Measurements from ENCODE around the gene TNRC6B.

TNRC6B gene

DNA sequence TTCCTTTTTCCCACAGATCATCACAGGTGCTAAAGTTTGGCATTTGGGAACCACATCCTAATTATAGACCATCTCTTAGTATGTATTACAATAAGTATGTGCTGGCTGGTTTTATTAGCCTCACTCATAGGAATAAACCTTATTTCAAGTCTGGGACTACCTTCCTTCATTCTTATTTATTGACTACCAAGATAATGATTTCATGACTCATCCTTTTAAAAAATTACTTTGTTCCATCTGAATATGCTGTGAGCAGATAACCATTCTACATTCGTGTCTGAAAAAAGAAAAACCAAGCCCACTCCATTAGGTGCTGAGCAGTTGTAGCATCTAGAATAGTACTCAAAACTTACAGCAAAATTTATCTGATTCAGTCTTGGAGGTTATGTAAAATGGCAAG, 12.3 kb downstream of the TNRC6B start:
- Histone ChIP-seq H3K9me3 (ENCODE audit: control insufficient read depth, low read length) (no peaks in the 10 kb centered on the region), H3K4ac (ENCODE audit: low read depth in 1 of 2, low read length in 2 of 2) (no peak overlapping the region), H3K18ac (ENCODE audit: low read depth in 1 of 2, low read length in 2 of 2) (no peak overlapping the region), H4K91ac (ENCODE audit: low read length) (no peak overlapping the region), H3K23ac (ENCODE audit: low read length in 2 of 2) (no peak overlapping the region), H3K79me1 (replicated peaks; ENCODE audit: low read length, poor library complexity, severe bottlenecking) (peaks cover 24% of the 10 kb centered on the region), H2BK12ac (ENCODE audit: low read length in 2 of 2) (no peak overlapping the region), H3K4me3 (ENCODE audit: insufficient read depth in 1 of 2, low read depth in 1 of 2, low read length in 2 of 2) (no peak overlapping the region), H2AK5ac (ENCODE audit: low read length, severe bottlenecking) (no peak overlapping the region), H3K4me1 (ENCODE audit: control insufficient read depth, insufficient read depth, low read depth, low read length) (peaks cover 5% of the 10 kb centered on the region), H3K27me3 (ENCODE audit: control insufficient read depth in 1 of 2, insufficient read depth in 1 of 2, low read length in 2 of 2) (no peaks in the 10 kb centered on the region), H3K36me3 (ENCODE audit: control insufficient read depth in 1 of 2, insufficient read depth in 2 of 2, low read depth in 1 of 2, low read length in 2 of 2) (no peaks in the 10 kb centered on the region), H3K27ac (ENCODE audit: low read length, poor library complexity, severe bottlenecking) (no peak overlapping the region), H3K4me2 (ENCODE audit: low read length, poor library complexity, severe bottlenecking) (no peak overlapping the region), H2AFZ (ENCODE audit: low read depth, low read length) (no peak overlapping the region), H3K14ac (ENCODE audit: low read length in 2 of 2) (no peak overlapping the region), H4K8ac (ENCODE audit: low read length) (no peak overlapping the region), H2BK120ac (ENCODE audit: low read depth, low read length) (no peak overlapping the region), H3K9ac (ENCODE audit: low read length) (no peak overlapping the region), H2BK5ac (ENCODE audit: low read depth, low read length, poor library complexity, severe bottlenecking) (no peak overlapping the region), H2BK15ac (ENCODE audit: low read depth, poor library complexity, severe bottlenecking) (no peak overlapping the region)
- no peak for DNase-seq
- 86% methylated on average over 1 of the region's 1 CpG for WGBS

DNA sequence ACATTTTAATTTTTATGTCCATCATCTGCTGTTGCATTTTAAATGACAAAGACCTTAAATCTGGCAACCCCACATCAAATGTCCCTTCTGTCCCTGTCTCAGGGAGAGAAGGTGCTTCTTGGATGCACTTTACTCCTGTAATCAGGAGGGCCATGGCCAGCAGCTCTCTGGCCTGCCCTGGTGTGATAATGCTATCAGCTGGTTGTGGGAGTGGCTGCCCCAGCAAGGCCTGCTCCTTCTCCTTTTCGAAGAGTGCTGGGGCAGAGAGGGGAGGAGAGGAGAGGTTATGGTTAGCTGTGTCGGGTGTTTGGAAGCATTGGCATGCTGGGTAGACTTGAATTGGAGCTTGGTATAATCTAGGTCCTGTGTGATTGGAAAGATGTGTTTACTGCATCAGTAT, 12.8 kb downstream of the TNRC6B start:
- Histone ChIP-seq H3K9ac (ENCODE audit: low read length) (no peak overlapping the region), H4K8ac (ENCODE audit: low read length) (peak overlapping the region; percentile 42), H2BK120ac (ENCODE audit: low read depth, low read length) (no peak overlapping the region), H2BK12ac (ENCODE audit: low read length in 2 of 2) (peak overlapping the region in 1 of 2 experiments; percentile 38), H2AFZ (ENCODE audit: low read depth, low read length) (no peak overlapping the region), H3K4ac (ENCODE audit: low read depth in 1 of 2, low read length in 2 of 2) (no peak overlapping the region), H3K14ac (ENCODE audit: low read length in 2 of 2) (peak overlapping the region in 1 of 2 experiments; percentile 82), H3K4me2 (ENCODE audit: low read length, poor library complexity, severe bottlenecking) (no peak overlapping the region), H3K4me3 (ENCODE audit: insufficient read depth in 1 of 2, low read depth in 1 of 2, low read length in 2 of 2) (no peak overlapping the region), H3K23ac (ENCODE audit: low read length in 2 of 2) (peak overlapping the region in 1 of 2 experiments; percentile 67), H2BK5ac (ENCODE audit: low read depth, low read length, poor library complexity, severe bottlenecking) (no peak overlapping the region), H3K36me3 (ENCODE audit: control insufficient read depth in 1 of 2, insufficient read depth in 2 of 2, low read depth in 1 of 2, low read length in 2 of 2) (no peaks in the 10 kb centered on the region), H3K18ac (ENCODE audit: low read depth in 1 of 2, low read length in 2 of 2) (no peak overlapping the region), H2BK15ac (ENCODE audit: low read depth, poor library complexity, severe bottlenecking) (no peak overlapping the region), H3K79me1 (replicated peaks; ENCODE audit: low read length, poor library complexity, severe bottlenecking) (peaks cover 26% of the 10 kb centered on the region), H2AK5ac (ENCODE audit: low read length, severe bottlenecking) (no peak overlapping the region), H3K9me3 (ENCODE audit: control insufficient read depth, low read length) (no peaks in the 10 kb centered on the region), H4K91ac (ENCODE audit: low read length) (peak overlapping the region; percentile 72), H3K27me3 (ENCODE audit: control insufficient read depth in 1 of 2, insufficient read depth in 1 of 2, low read length in 2 of 2) (no peaks in the 10 kb centered on the region), H3K27ac (ENCODE audit: low read length, poor library complexity, severe bottlenecking) (no peak overlapping the region), H3K4me1 (ENCODE audit: control insufficient read depth, insufficient read depth, low read depth, low read length) (peaks cover 5% of the 10 kb centered on the region)
- no peak for DNase-seq
- WGBS = 53% methylated on average over 2 of the region's 2 CpGs

DNA sequence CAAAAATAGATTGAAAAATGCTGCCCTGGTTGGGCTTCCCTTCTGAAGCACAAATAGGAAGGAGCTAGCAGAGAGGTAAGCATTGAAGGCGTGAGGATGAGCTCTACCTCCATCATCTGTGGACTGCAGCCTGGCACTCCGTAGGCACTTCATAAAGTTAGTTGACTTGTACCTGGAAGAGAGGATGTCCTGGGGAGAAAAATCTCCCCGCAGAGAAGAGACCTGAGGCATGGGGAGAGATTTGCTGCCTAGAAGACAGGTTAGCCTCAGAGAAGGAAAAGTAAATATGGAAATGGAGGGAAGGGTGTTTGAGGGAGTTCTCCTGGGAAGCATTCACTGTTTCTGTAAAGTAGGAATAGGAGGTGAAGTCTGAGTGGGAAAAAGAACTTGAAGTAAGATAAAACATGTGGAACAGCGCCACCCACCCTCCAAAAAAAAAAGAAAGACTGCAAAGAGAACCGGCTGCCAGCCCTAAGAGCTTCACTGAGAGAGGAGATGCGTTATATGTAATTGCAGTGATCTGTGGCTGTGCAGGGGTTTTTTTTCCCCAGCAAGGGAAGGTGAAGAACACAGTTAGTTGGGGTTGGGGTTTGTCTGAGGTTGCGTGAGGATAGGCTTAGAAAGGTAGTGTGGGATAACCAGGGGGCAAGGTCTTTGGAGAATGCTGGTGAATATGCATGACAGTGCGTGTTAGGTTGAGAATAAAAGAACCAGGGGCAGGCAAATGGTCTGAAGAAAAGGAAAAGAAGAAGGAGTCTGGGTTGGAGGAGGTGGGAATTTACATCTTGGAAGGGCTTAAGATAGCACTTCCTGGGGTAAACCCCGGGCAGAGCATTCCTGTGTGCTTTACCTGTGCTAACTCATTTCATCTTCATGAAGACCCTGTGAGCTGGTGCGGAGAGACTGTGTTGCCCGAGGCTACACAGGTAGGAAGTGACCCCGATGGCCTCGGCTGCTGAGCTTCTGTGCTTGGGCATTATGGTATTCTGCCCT, 16.0 kb downstream of the TNRC6B start:
- Histone ChIP-seq H2BK12ac (ENCODE audit: low read length in 2 of 2) (no peak overlapping the region), H2AK5ac (ENCODE audit: low read length, severe bottlenecking) (no peak overlapping the region), H3K9me3 (ENCODE audit: control insufficient read depth, low read length) (no peaks in the 10 kb centered on the region), H3K23ac (ENCODE audit: low read length in 2 of 2) (no peak overlapping the region), H3K4me2 (ENCODE audit: low read length, poor library complexity, severe bottlenecking) (no peak overlapping the region), H3K4me3 (ENCODE audit: insufficient read depth in 1 of 2, low read depth in 1 of 2, low read length in 2 of 2) (no peak overlapping the region), H2BK15ac (ENCODE audit: low read depth, poor library complexity, severe bottlenecking) (no peak overlapping the region), H3K79me1 (replicated peaks; ENCODE audit: low read length, poor library complexity, severe bottlenecking) (peaks cover 23% of the 10 kb centered on the region), H2BK120ac (ENCODE audit: low read depth, low read length) (no peak overlapping the region), H2BK5ac (ENCODE audit: low read depth, low read length, poor library complexity, severe bottlenecking) (no peak overlapping the region), H3K27ac (ENCODE audit: low read length, poor library complexity, severe bottlenecking) (no peak overlapping the region), H3K9ac (ENCODE audit: low read length) (no peak overlapping the region), H3K36me3 (ENCODE audit: control insufficient read depth in 1 of 2, insufficient read depth in 2 of 2, low read depth in 1 of 2, low read length in 2 of 2) (no peaks in the 10 kb centered on the region), H3K4ac (ENCODE audit: low read depth in 1 of 2, low read length in 2 of 2) (no peak overlapping the region), H3K18ac (ENCODE audit: low read depth in 1 of 2, low read length in 2 of 2) (no peak overlapping the region), H3K27me3 (ENCODE audit: control insufficient read depth in 1 of 2, insufficient read depth in 1 of 2, low read length in 2 of 2) (no peaks in the 10 kb centered on the region), H4K91ac (ENCODE audit: low read length) (no peak overlapping the region), H3K4me1 (ENCODE audit: control insufficient read depth, insufficient read depth, low read depth, low read length) (peaks cover 15% of the 10 kb centered on the region), H4K8ac (ENCODE audit: low read length) (no peak overlapping the region), H3K14ac (ENCODE audit: low read length in 2 of 2) (no peak overlapping the region), H2AFZ (ENCODE audit: low read depth, low read length) (no peak overlapping the region)
- DNase-seq = peak; percentile 62
- 58% methylated on average over 12 of the region's 13 CpGs for WGBS

DNA sequence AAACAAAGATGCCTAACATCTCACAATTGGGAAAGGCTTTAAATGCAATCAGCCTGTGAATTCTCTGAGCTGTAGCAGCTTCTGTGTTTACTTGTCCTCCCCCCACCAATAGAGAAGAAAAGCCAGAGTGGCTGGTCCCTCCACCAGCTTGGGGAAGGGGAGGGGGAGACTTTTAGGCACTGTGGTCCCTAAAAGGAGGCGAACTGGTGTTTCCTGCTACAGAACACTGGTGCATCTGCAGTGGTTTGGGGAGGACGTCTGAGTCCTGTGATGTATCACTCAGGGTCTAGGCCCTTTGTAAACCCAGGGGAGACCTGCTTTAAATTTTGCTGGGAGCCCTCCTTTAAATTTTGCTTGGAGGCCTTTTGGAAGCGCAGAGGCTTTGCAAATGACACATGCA, 16.9 kb downstream of the TNRC6B start:
- H3K4me3 ChIP-seq (ENCODE audit: insufficient read depth in 1 of 2, low read depth in 1 of 2, low read length in 2 of 2) = no peak overlapping the region
- no peak overlapping the region for H3K14ac ChIP-seq (ENCODE audit: low read length in 2 of 2)
- no peak overlapping the region for H3K9ac ChIP-seq (ENCODE audit: low read length)
- no peaks in the 10 kb centered on the region for H3K27me3 ChIP-seq (ENCODE audit: control insufficient read depth in 1 of 2, insufficient read depth in 1 of 2, low read length in 2 of 2)
- no peak overlapping the region for H2BK120ac ChIP-seq (ENCODE audit: low read depth, low read length)
- H3K36me3 ChIP-seq (ENCODE audit: control insufficient read depth in 1 of 2, insufficient read depth in 2 of 2, low read depth in 1 of 2, low read length in 2 of 2) = no peaks in the 10 kb centered on the region
- H2AK5ac ChIP-seq (ENCODE audit: low read length, severe bottlenecking) = no peak overlapping the region
- H2BK12ac ChIP-seq (ENCODE audit: low read length in 2 of 2) = no peak overlapping the region
- no peak for DNase-seq
- no peak overlapping the region for H4K8ac ChIP-seq (ENCODE audit: low read length)
- H3K18ac ChIP-seq (ENCODE audit: low read depth in 1 of 2, low read length in 2 of 2) = no peak overlapping the region
- no peak overlapping the region for H2BK15ac ChIP-seq (ENCODE audit: low read depth, poor library complexity, severe bottlenecking)
- no peak overlapping the region for H2BK5ac ChIP-seq (ENCODE audit: low read depth, low read length, poor library complexity, severe bottlenecking)
- H2AFZ ChIP-seq (ENCODE audit: low read depth, low read length) = no peak overlapping the region
- H4K91ac ChIP-seq (ENCODE audit: low read length) = no peak overlapping the region
- peaks cover 22% of the 10 kb centered on the region for H3K79me1 ChIP-seq (replicated peaks; ENCODE audit: low read length, poor library complexity, severe bottlenecking)
- no peak overlapping the region for H3K4ac ChIP-seq (ENCODE audit: low read depth in 1 of 2, low read length in 2 of 2)
- 57% methylated on average over 3 of the region's 3 CpGs for WGBS
- peaks cover 15% of the 10 kb centered on the region for H3K4me1 ChIP-seq (ENCODE audit: control insufficient read depth, insufficient read depth, low read depth, low read length)
- H3K4me2 ChIP-seq (ENCODE audit: low read length, poor library complexity, severe bottlenecking) = no peak overlapping the region
- no peak overlapping the region for H3K27ac ChIP-seq (ENCODE audit: low read length, poor library complexity, severe bottlenecking)
- no peaks in the 10 kb centered on the region for H3K9me3 ChIP-seq (ENCODE audit: control insufficient read depth, low read length)
- peak overlapping the region in 1 of 2 experiments; percentile 37 for H3K23ac ChIP-seq (ENCODE audit: low read length in 2 of 2)

All from mesenchymal stem cell (in vitro differentiated cells and primary cell).